Fibroblast of gingiva (primary cell): ENCODE data around the gene SLC1A4.
"Not testable (repeated sequence)": the region's sequence is repeated elsewhere in the genome, so short reads cannot be mapped to it uniquely, and the experiment has no call there.

ENCODE experiments used
- DNase-seq: peaks from one replicate; pipeline ENCODE4 v3.0.0-alpha.2; 2011; ENCODE audit warnings: low read depth

The SLC1A4 gene

DNA sequence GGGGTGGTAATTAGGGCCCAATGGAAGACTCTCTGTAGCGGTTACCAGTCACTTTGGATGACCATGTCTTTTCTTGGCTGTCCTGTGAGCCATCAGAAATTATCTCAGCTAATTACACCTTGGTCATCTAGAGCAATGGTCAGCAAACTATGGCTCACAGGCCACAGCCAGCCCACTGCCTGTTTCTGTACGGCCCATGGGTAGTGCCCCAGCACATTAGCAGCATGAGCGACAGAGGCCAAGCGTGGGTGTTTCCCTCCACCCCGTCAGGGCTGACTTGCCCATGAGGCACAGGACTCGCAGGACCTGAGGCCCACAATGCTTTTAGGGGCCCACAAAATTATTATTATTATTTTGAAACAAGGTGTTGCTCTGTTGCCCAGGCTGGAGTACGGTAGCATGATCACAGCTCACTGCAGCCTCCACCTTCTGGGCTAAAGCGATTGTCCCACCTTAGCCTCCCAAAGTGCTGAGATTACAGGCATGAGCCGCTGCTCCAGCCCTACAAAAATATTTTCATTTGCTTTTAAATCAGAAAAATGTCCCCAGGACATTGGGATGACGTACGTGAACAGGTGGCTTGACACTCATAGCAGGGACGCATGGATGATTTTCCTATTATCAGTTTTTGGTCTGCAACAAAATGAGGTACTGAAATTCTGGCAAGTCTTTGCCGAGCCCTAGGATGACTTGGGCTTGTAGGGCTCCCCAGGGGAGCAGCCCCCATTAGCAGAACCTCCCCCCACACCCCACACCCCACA lies 37.7 kb downstream of the SLC1A4 start:
- DNase-seq: no peak

DNA sequence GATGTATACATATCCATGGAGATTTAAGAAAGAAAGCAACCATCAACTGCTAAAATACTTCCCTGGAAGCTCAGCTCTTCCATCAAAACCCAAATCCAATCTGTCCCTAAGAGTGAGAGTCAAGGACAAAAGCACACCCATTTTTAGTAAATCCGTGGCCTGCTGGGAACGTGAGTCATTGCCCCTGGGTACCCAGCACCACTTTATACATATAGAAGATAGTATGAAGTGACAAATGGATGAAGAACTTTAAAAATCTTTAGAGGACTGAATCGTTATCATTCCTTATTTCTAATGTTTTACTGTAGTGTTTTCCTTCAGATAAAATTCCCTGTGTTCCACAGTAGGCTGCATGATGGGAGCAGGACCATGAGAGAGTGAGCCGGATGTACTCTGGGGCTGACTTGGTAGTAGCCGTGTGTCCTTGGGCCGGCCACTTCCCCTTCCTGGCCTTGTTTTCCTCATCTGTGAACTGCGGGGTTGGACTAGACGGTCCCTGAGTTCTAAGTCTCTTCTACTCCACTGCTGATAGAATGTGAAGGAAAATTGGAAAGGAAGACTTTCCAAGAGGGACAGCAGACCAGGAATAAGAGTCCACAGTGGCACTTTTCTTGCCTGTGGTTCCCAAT lies 38.5 kb downstream of the SLC1A4 start:
- no peak for DNase-seq

DNA sequence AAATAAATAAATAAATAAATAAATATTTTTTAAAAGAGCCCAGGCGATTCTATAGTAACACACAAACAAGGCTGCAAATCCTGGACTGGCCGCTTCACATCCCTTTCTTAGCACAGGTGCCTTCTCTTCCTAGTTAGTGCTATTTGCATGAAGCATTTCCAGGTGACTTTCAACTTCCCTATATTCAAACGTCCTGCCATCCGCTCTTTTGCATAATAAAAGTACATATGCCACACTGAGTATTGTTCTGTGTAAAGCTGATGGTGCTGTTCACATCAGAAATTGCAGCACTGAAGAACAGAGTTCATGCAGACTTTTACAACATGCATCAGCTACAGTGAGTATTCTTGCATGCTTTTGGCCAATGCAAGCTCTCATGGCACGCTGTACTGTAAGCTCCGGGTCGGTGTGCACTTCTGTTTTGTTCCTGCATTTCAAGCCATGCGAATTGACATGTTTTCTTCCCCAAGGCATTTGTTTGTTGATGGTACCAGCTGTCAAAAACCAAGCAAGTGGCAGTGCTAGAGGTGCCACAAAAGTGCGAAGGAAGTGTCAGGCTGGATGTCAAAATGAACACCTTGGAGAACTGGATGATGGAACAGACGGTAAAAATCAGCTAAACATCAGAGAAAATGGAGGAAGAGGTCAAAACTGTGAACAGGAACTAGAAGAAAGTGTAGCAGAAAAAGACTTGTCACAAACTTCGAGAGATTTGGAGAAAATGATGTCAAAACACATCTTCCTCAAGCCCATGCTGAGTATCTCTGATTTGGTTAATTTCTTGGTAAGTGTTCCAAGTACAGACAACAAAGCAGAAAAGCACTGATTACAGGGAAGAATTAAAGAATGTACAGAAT lies 41.5 kb downstream of the SLC1A4 start:
- DNase-seq: no peak

DNA sequence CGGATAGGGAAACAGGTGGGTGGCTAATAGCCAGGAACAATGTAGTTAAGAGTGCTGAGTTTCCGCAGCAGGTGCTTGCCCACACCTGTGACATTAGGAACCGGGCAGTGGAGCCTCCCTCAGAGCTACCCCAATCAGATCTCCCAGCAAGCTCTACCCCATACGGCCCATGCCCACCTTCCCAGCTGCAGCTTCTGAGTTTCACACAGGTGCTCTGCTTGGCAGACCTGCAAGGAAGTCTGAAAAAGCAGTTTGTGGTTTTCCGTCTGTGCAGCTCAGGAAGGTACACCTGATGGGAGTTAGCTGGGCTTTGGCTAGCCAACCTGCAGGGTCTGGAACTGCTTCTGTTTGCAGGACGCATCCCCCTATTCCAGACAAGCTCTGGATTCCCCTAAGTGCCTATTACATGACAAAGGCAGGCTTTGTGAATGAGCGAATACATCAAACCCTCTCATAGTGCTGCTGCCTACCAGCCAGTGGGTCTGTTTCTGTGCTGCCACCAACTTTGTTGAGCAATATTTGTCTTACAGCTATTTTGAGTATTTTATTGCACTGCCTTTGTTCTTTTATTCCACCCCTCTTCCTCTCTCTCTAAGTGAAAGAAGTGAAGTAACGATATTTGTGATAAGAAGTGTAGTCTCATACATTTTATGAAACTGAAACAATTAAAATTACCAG lies 42.3 kb downstream of the SLC1A4 start:
- no peak for DNase-seq

DNA sequence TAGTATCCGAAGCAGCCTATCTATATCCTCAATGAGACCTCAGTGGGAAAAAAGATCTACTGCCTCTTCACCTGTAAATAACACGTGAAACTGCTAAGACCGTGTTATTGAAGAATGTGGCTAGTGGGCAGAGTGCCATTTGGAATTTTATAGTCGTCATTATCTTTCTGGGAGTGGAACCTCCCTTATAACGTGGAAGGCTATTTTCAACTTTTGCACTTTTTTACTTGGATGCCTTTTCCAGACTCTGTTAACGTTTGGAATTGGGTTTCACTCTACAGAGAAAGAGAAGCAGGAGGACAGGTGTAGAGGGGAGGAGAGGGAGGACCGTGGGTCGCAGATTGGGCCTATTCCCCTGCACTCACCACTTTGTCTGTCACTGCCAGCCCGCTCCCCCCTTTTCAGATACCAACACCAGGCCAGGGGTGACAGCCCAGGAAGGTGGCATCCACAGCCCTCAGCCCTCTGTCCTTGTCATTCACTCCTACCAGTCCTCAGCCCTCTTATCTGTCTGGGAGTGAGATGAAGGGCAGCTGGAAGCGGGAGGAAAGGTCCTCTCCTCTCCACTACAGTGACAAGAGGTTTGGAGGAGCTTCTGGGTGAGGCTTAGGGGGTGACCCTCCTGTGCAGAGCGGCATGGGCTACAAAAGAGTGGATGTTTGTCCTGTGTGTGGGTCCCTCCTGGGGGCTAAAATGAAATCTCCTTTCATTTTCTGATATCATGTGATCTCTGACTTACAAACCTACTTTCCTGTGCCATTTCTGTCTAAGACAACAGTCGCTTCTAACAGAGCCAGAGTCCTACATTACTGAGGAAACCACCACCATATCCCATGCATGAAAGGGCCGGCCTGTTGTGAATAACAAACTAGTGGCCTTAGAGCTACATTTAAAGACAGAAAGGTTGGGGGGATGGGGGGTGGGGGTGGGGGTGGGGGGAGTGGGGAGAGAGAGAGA lies 43.1 kb downstream of the SLC1A4 start:
- no peak for DNase-seq

DNA sequence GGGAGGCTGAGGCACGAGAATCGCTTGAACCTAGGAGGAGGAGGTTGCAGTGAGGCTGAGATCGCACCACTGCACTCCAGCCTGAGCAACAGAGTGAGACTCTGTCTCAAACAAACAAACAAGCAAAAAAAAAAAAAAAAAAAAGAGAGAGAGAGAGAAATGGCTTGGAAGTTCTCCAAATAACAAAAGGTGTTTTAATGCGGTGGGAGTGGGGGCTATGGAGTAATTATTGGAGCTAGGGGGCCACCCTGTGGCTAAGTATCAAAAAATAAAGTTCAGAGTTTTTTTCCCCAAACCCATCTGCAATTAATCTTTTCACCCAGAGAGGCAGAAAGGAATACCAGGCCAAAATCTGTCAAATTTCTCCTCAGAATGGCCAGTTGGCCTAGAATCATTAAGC lies 44.0 kb downstream of the SLC1A4 start:
- no peak for DNase-seq

DNA sequence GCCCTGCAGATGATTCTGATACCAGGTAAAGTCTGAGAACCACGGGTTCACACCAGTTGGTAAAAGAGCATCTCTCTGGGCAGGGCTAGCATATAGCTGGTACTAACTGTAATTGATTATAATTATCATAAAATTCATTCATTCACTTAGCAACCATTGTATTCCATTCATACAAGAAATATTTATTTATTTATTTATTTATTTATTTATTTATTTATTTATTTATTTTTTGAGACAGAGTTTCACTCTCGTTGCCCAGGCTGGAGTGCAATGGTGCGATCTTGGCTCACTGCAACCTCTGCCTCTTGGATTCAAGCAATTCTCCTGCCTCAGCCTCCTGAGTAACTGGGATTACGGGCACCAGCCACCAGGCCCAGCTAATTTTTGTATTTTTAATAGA lies 44.5 kb downstream of the SLC1A4 start:
- not testable (repeated sequence) for DNase-seq

DNA sequence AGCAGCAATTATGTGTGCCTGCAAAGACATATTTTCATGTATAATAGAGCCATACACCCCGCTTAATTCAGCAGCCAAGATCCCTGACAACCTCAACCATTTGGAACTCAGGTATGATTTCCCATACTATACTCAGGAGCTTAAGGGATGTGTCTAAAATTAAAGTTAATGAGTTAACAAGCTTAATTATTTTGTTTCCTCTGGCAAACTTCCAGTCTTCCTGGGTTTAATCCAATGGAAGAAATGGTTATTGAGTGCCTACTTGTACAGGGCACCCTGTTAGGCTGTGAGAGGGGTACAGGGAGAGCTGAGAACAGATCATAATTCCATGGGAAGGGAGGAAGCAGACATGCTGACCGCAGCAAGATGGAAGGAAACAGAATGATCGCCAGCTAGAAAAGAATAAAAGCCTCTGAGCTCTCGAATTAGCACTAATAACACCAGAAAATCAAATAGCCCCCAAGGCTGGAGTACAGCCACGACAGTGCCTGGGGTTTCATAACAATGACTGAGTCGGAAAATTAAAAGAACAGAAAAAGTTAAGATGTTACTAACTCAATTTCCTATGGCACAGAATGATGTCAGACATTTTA lies 46.2 kb downstream of the SLC1A4 start:
- DNase-seq: no peak

DNA sequence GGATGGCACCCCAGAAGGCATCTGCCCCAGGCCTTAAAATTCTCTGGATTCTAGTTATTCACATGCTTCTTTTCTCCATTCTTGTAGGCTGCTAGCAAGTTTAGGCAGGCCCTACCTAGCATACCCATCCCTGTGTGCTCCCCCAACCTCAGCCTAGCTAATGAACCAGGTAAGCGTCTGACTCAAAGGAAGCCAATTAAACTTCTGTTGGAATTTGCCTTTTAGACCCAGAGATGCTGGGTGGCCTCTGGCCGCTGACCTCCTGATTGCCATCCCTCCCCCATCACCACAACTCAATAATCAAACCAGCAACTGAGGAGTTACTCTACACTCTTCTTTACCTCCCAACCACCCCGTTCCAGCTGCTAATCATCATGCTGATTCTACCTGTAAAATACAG lies 48.0 kb downstream of the SLC1A4 start:
- DNase-seq: no peak

DNA sequence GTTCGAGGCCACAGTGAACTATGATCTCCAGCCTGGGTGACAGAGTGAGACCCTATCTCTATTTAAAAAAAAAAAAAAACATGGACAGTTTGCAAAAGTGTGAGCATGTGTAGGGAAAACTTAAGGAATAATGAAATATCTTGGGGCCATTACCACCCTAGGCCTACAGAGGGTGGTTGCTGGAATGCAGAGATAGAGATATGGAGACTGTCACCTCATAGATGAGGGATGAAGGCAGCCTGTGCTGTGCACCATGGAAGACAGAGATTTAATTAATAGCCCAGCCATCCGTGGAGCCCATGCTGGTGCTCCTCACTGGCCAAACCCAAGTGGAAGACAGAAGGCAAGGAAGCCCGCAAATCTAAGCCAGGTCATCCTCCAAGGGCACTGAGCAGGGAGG lies 50.4 kb downstream of the SLC1A4 start:
- DNase-seq: no peak

DNA sequence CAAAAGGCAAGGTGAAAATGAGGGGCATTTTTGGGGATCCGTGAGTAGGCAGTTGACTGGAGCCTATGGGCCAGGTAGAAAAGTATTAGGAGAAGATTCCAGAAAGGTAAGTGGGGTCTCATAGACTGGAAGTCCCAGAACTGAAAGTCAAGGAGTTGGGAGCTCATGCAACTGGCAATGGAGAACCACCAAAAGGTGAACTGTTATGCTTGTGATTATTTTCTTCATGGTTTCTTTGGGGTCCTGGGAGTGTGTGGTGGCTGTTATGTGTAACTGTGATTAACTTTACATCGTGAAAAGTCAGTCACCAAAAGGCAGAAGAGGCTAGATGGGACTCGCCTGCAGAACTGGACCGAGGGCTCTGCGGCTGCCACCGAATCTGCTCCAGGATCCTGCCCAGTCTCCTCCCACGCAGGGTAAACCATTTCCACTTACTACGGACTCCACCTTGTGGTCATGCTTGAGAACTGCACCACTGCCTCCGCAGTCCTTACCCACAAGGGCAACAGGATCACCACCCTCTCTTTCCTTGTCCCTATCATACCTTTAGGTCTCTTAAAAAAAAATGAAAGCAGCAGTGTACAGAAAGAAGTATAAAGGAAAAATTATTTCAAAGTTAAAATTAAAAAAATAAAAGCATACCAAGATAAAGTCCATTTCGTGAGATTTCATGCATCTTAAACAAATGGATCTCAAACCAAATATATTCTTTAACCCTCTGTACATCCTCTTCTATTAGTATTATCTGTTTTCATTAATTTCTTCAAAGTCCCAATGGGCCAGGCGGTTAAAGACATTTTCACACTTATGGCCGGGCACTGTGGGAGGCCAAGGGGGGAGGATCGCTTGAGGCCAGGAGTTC lies 51.4 kb downstream of the SLC1A4 start:
- peak; percentile 78 for DNase-seq

DNA sequence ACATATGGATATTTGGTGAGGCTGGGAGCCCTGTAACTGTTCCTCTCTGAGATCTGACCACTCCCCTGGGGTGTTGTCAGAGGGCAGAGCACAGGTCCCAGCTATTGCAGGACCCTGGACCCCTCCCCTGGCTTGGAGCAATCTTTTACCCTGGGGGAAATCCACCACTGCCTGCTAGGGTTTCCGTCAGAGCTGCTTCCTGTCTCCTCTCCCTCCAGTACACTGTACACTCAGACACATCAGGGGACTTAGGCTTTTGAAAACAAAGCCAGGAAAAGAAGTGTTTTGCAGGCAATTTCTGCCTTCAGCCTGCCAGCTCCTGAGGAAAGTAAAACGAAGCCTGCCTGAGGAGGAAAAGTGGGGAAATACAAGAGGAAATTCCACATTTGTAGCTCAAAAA lies 53.8 kb downstream of the SLC1A4 start:
- no peak for DNase-seq

DNA sequence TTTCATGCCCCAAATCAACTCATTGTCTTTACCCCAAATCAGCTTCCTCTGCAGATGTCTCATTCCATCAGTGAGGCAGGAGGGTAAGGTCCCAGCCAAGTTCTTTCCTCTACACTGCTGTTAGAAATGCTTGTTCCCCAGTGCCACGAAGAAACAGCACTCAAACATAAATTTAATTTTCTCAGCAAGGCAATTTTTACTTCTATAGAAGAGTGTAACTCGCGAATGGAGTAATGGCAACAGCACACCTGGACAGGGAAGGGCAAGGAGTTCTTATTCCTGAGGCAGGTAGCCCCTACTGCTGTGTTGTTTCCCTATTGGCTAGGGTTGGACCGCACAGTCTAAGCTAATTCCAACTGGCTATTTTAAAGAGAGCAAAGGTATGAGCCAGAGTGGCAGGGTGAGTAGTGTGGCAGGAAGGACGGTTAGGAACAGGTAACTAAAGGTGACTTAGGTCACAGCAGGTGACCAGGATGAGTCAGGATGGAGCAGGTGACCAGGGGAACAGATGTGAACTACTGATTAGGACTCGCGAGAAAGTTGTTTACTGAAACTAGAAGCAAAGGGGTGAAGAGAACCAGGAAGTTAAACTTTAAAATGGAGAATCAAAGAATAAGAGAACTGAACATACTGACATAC lies 55.0 kb downstream of the SLC1A4 start:
- no peak for DNase-seq

DNA sequence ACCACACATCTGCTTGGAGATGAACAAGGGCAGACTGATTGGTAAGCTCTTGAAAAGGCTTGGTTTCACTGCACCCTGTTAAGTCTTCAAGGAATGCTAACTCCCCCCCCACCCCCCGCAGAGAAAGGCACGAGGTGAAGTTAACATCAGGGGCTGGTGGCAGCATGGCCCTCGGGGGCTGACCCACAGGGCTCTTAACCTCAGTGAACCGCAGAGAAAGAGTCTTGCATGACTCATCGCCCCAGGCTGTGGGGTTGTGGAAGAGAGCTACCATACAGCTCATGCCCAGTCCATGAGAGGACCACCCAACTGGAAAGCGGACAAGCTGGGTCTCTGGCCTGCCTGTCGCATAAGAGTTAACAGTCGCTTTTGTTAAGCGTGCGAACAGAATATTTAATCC lies 56.5 kb downstream of the SLC1A4 start:
- DNase-seq: peak; percentile 31

DNA sequence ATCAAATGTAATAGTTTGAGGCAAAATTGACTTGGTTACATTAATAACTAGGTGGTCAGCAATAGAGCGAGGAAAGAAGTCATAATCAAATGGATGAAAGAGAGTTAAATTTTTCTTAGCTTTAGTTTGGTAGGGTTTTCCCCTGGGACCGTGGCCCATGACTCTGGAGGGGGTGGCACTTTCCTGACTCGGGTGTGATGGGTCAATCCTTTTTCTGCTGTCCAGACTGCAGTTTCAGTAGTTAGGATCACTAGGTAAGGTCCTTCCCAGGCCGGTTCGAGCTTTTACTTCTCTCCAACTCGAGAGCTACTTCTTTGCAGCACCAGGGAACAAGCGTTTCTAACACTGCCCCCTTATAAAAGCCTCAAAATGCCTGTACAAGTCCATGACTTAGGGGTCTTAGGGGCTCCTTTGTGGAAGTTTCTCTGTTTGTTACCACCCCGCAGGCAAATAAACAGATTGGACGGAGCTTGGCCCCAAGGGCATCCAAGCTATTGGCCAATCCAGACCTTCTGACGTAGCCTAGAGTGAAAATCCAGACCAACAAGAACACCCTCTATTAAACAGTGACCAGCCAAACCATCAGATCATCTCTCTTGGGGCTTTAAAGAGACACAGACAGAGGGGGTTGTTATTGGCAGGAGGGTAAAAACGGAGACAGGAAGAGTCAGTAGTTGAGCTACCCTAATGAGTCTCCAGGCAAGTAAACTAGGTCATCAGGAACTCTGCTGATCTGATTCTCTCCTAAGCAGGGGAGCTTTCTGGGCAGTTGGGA lies 57.6 kb downstream of the SLC1A4 start:
- DNase-seq: no peak

DNA sequence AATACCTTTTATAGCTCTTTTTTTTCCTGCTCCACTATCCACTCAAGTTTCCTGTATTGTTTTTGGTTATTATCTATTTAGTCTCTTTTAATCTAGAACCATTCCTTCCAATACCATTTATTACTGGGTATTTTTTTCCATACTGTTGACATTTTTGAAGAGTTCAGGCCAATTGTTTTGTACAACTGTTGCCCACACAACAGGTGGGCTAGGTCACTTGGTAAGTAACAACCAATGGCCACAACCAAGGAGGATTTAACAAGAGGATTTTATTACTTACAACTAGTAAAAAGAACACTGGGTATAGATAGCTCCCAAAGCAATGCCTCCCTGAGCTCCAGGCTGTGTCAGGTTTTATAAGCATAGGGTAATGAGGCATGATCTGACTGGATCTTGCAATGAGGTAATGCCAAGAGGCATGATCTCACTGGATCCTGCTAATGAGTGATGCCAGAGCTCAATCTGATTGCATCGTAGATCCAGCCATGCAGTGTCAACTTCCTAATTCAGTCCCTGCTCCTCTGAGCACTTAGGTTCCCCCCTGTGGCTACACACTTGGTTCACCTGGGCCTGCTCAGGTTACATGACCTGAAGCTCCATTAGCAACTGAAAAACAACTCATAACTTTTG lies 59.9 kb downstream of the SLC1A4 start:
- DNase-seq: no peak

DNA sequence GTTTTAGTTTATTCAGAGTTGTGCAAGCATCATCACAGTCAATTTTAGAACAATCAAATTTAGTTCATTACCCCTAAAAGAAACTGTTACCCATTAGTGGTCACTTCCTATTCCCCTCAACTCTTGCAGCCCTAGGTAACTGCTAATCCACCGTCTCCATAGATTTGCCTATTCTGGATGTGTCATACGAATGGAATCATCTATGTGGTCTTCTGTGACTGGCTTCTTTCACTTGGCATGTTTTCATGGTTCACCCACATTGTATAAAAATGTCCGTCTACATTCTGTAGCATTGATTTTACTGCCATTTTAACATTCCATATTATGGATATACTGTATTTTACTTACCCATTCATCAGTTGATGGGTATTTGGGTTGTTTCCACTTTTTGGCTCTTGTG lies 61.7 kb downstream of the SLC1A4 start:
- no peak for DNase-seq

DNA sequence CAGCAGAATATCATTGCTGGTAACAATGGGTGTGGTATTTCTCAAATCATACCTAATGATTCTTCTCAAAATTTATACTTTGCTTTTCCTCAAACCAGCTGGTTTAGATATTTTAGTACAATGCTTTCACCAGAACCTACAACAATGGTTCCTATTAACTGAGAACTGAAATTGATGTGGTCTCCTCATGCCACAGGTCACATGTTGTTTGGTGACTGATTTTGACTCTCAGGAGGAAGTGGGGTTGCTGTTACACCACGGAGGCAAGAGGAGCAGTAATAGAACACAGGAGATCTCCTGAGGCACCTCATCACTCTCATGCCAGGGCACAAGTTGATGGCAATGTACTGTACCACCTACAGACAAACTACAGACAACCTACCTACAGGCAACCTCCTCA lies 64.0 kb downstream of the SLC1A4 start:
- DNase-seq: no peak
